ENCODE measurements around the gene TNFRSF14.

Gene TNFRSF14

GRCh38 chr1:2520806-2521205, 35.4 kb upstream of the TNFRSF14 start:
- in situ Hi-C loops (cut with MboI; ENCODE audit: low pct_unique_long_range_greater_than_20kb, low sequenced_read_pairs, unreplicated experiment): no loop called here
- no peak for DNase-seq (ENCODE audit: low spot score)
- TF ChIP-seq, protein P1, sequence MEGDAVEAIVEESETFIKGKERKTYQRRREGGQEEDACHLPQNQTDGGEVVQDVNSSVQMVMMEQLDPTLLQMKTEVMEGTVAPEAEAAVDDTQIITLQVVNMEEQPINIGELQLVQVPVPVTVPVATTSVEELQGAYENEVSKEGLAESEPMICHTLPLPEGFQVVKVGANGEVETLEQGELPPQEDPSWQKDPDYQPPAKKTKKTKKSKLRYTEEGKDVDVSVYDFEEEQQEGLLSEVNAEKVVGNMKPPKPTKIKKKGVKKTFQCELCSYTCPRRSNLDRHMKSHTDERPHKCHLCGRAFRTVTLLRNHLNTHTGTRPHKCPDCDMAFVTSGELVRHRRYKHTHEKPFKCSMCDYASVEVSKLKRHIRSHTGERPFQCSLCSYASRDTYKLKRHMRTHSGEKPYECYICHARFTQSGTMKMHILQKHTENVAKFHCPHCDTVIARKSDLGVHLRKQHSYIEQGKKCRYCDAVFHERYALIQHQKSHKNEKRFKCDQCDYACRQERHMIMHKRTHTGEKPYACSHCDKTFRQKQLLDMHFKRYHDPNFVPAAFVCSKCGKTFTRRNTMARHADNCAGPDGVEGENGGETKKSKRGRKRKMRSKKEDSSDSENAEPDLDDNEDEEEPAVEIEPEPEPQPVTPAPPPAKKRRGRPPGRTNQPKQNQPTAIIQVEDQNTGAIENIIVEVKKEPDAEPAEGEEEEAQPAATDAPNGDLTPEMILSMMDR (IDR thresholded peaks at IDR 0.05; ENCODE audit: extremely low read depth, insufficient read depth, missing control alignments): no peak

DNA sequence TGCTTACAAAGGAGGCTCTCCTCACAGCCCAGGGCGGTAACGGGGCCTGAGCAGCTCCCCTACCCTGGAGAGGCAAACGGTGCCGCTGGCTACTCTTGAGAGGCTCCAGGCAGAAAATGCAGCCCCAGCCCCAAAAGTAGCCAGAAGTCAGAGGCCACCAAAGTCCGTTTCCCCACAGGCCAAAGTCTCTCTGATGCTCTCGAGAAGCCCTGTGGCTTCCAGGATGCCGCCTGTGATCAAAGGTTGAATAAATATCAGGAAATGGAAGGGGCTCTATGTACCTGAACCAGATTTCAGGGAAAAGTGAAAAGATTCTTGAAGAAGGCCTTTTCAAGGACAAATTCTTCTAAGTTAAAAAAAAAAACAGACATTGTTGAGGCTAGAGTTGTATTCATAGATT, 33.9 kb upstream of the TNFRSF14 start:
- TF ChIP-seq, protein P1 (IDR thresholded peaks at IDR 0.05; ENCODE audit: extremely low read depth, insufficient read depth, missing control alignments): no peak
- DNase-seq (ENCODE audit: low spot score): no peak
- in situ Hi-C loops (cut with MboI; ENCODE audit: low pct_unique_long_range_greater_than_20kb, low sequenced_read_pairs, unreplicated experiment): no loop called here

GRCh38 chr1:2523191-2523890, 32.8 kb upstream of the TNFRSF14 start:
- no peak for DNase-seq (ENCODE audit: low spot score)
- in situ Hi-C loops (cut with MboI; ENCODE audit: low pct_unique_long_range_greater_than_20kb, low sequenced_read_pairs, unreplicated experiment): no loop called here
- TF ChIP-seq, protein P1 (IDR thresholded peaks at IDR 0.05; ENCODE audit: extremely low read depth, insufficient read depth, missing control alignments): no peak

DNA sequence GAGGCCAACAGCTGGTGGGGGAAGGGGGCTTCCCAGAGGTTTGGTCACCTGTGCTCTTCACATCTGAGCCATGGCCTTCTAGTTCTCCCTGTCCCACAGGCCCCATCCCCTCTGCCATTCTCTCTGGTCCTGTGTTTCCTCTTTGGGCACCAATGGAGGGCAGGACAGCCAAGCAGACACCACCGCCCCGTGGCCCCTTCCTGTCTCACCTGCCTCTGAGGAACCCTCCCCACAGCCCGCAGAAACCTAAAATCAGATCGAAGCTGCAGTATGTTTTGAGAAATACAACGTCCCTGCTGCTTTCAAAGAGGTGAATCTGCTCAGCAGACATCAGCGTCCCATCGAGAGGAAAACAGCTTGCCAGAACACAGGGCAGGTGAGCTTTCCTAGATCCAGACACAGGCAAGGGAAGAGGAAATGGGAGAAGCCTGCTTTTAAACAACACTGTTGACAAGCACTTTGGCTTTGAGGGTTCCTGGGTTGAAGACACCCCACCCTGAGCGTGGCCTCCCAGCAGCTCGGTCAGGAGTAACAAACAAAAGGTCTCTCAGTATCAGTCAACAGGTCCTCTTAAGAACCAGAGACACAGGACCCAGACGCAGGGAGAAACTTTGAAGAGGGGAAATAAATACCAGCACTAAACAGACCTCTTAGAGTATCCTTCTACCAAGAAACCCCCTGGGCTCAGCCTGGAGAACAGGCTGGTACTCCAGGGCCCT, 32.1 kb upstream of the TNFRSF14 start:
- no peak for DNase-seq (ENCODE audit: low spot score)
- TF ChIP-seq, protein P1 (IDR thresholded peaks at IDR 0.05; ENCODE audit: extremely low read depth, insufficient read depth, missing control alignments): no peak
- in situ Hi-C loops (cut with MboI; ENCODE audit: low pct_unique_long_range_greater_than_20kb, low sequenced_read_pairs, unreplicated experiment): no loop called here

DNA sequence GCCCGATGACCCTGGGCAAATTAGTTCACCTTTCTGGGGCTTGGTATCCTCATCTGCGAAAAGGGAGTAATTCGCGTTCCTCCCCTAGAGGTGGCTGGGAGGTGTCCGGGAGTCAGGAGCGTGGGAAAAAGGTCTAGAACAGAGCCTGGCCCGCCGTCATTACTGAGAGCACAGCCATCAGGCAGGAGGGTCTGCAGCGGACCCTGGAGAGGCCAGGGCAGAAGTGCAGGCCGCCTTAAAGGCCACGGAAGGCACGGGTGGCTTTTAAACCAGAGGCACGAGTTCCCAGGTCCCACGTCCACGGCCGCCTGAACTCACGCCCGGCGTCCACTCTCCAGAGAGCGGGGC, 30.6 kb upstream of the TNFRSF14 start:
- TF ChIP-seq, protein P1 (IDR thresholded peaks at IDR 0.05; ENCODE audit: extremely low read depth, insufficient read depth, missing control alignments): no peak
- no peak for DNase-seq (ENCODE audit: low spot score)
- in situ Hi-C loops (cut with MboI; ENCODE audit: low pct_unique_long_range_greater_than_20kb, low sequenced_read_pairs, unreplicated experiment): loop anchor here (25.0 kb wide), 1 partner anchor 338 kb away; the partner anchor contains the start of gene FAAP20

GRCh38 chr1:2525920-2526823, 30.0 kb upstream of the TNFRSF14 start, which contains the start of gene PANK4:
TSS of gene PANK4 (minus strand) at chr1:2526596. CDS start at chr1:2526587, 9 bp downstream.
- in situ Hi-C loops (cut with MboI; ENCODE audit: low pct_unique_long_range_greater_than_20kb, low sequenced_read_pairs, unreplicated experiment): loop anchor here (25.0 kb wide), 1 partner anchor 339 kb away; the partner anchor contains the start of gene FAAP20
- DNase-seq (ENCODE audit: low spot score): peak; percentile 96
- TF ChIP-seq, protein P1 (IDR thresholded peaks at IDR 0.05; ENCODE audit: extremely low read depth, insufficient read depth, missing control alignments): no peak

Data from GM13977 (cell line).